Stimulated activated CD8-positive, alpha-beta memory T cell treated with anti-CD3 and anti-CD28 coated beads, Interleukin-15, amount 100 ng/mL, for 4 hours (primary cell): Measurements from ENCODE around the gene CEP112.
"Not testable (repeated sequence)": the region's sequence is repeated elsewhere in the genome, so short reads cannot be mapped to it uniquely, and the experiment has no call there.

Source experiments
- DNase-seq, 2 donors: peaks; one replicate each; pipeline ENCODE4 v3.0.0-alpha.2; 2020; ENCODE audit warnings: low read depth in 2 of 2

CEP112 gene

DNA sequence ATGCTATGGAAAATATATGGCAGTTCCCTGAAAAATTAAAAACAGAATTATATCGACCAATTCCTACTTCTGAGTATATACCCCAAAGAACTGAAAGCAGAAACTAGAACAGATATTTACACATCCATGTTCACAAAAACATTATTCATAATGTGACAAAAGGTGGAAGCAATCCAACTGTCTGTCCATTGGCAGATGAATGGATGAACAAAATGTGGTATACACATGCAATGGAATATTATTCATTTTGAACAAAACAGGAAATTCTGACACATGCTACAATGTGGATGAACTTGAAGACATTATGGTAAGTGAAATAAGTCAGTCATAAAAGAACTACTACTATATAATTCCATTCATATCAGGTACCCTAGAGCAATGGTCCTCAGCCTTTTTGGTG lies 367.0 kb downstream of the CEP112 start:
- no peak for DNase-seq

DNA sequence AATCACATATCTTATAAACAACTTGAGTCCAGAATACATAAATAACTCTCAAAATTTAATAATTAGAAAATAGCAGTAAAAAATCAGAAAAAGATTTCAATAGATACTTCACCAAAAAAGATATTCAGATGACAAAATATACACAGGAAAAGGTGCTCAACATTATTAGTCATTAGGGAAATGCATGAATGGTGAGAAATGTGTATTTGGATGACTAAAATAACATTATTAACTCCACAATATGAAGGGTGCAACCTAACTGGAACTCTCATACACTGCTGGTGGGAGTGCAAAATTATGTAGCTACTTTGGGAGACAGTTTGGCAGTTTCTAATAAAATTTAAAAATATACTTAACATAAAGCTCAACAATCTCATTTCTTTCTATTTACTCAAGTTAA lies 368.2 kb downstream of the CEP112 start:
- no peak for DNase-seq

- no peak for DNase-seq
Observed at GRCh38 chr17:65820811-65821210, 371.1 kb downstream of the CEP112 start.

GRCh38 chr17:65820306-65820705 lies 371.6 kb downstream of the CEP112 start:
- DNase-seq = no peak

GRCh38 chr17:65819810-65820209 lies 372.1 kb downstream of the CEP112 start:
- no peak for DNase-seq

- no peak for DNase-seq
Observed at GRCh38 chr17:65817951-65818350, 374.0 kb downstream of the CEP112 start.

GRCh38 chr17:65814418-65814817 lies 377.5 kb downstream of the CEP112 start:
- DNase-seq = no peak

- DNase-seq = no peak
Observed at GRCh38 chr17:65813306-65813705, 378.6 kb downstream of the CEP112 start.

DNA sequence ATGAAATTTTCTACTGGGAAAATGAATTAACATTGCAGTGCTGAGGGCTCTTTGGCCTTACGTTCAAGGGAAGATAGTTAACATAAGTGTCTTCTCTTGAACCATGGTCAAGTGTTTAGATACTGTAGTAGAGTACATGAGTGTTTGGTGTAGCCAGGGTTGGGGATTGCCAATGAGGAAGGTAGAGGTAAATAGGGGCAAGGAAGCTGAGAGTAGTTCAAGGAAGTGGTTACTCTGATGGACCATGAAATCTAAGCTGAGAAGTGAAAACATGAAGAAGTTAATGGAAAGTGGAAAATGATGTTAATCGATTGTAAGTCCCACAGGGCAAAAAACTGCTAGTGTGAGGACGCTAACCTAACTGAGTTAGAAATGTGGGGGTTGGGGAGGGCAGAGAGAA lies 380.9 kb downstream of the CEP112 start:
- no peak for DNase-seq

DNA sequence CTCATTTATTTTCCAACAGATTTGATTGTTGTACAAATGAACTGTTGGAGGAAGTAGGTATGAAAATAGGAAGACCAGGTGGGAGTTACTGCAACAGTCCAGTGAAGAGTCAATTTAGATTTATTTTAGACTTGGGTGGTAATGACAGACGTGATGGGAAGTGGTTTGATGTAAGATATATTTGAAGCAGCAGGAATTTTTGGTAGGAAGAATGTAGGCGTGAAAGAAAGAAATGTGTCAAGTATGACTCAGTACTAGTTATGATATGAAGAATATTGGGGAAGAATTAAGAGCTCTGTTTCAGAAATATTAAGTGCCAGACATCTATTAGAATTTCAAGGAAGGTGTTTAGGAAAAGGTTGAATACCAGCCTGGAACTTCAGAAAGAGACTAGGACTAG lies 382.6 kb downstream of the CEP112 start:
- DNase-seq = no peak

DNA sequence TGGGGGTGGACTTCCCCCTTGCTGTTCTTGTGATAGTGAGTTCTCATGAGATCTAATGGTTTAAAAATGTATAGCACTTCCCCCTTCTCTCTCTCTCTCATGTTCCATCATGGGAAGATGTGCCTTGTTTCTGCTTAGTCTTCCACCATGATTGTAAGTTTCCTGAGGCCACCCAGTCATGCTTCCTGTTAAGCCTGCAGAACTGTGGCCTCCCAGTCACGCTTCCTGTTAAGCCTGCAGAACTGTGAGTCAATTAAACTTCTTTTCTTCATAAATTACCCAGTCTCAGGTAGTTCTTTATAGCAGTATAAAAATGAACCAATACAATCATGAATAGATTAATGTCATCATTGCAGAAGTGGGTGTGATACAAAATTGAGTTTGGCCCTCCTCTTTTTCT lies 383.4 kb downstream of the CEP112 start:
- DNase-seq = not testable (repeated sequence)

DNA sequence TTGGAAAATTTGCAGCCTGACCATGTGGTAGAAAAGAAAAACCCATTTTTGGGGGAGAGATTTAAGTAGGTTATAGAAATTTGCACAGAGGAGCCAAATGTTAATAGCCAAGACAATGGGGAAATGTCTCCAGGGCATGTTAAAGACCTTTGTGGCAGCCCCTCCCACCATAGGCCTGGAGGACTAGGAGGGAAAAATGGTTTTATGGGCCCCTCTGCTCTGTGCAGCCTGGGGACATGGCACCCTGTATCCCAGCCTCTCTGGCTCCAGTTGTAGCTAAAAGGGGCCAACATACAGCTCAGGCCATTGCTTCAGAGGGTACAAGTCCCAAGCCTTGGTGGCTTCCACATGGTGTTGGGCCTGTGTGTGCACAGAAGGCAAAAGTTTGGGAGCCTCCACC lies 384.6 kb downstream of the CEP112 start:
- DNase-seq = no peak

- no peak for DNase-seq
Observed at GRCh38 chr17:65801513-65801912, 390.4 kb downstream of the CEP112 start.

DNA sequence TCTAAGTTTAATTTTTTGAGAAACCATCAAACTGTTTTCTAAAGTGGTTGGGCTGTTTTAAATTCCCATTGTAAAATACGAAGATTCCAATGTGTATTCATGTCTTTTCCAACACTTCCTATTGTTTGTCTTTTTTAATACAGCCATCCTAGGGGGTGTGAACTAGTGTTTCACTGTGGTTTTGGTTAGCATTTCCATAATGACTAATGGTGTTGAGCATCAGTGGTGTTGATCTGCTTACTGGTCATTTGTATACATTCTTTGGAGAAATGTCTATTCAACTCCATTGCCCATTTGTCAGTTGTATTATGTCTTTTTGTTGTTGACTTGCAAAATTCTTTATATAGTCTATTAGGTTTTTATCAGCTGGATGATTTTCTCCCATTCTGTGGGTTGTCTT lies 391.3 kb downstream of the CEP112 start:
- DNase-seq = no peak

- no peak for DNase-seq
Observed at GRCh38 chr17:65799869-65800268, 392.1 kb downstream of the CEP112 start.

- DNase-seq = no peak
Observed at GRCh38 chr17:65799454-65799853, 392.5 kb downstream of the CEP112 start.

GRCh38 chr17:65797809-65798208 lies 394.1 kb downstream of the CEP112 start:
- DNase-seq = no peak

DNA sequence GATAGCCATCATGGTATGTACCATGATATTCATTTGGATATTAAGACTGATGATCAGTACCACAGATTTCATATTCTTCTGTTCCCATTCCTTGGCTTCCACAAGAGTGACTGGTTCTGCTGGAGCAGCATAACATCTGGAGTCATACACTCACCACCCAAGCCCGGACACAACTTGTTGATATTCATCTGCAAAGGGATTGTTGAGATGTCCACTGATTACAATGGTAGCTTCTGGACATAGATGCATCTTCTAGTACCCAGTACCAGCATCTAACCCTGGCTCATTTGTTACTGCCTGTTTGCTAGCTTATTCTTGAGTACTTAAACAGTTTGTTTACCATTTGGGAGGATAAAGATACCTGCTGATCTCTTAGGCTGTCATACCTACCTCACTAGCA lies 394.8 kb downstream of the CEP112 start:
- no peak for DNase-seq

GRCh38 chr17:65794572-65794971 lies 397.4 kb downstream of the CEP112 start:
- DNase-seq = no peak

DNA sequence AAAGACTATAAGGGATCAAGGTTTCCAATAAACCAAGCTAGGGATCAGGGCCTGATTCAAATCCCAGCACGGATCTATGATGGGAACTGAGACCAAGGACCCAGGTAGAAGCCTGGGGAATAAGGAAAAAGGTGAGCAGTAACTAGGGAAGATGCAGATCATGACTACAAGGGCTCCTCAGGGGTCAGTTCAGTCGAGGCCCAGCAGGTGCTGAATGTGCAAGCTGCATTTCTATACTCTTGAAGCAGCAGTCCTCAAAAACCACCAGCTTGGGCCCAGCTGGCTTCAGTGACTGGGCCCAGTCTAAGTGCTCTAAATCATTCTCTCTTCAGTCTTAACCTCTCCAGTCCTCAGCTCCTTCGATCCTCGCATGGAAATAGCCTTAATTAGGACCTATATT lies 401.7 kb downstream of the CEP112 start:
- DNase-seq = no peak

- DNase-seq = no peak
Observed at GRCh38 chr17:65787503-65787902, 404.4 kb downstream of the CEP112 start.

DNA sequence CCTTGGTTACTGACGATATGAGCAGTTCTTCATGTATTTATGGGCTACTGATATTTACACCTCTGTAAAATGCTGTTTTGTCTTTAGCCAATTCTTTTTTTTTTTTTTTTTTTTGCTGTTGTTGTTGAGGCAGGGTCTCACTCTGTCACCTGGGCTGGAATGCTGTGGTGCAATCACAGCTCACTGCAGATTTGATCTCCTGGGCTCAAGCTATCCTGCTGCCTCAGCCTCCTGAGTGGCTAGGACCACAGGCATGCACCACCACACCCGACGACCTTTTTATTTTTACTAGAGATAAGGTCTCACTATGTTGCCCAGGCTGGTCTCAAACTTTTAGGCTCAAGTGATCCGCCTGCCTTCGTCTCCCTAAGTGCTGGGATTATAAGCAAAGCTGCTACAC lies 405.5 kb downstream of the CEP112 start:
- DNase-seq = no peak

DNA sequence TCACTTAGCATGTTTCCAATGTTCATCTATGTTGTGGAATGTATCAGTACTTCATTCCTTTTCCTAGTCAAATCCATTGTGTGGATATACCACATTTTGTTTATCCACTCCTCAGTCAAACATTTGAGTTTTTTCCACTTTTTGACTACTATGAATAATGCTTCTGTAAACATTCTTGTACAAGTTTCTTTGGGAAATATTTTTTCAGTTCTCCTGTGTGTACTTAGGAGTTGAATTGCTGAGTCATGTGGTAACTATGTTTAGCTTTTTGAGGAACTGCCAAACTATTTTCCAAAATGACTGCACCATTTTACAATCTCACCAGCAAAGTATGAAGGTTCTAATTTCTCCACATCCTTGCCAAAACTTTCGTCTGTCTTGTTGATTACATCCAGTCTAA lies 406.8 kb downstream of the CEP112 start:
- DNase-seq = no peak

- no peak for DNase-seq
Observed at GRCh38 chr17:65783845-65784334, 408.0 kb downstream of the CEP112 start.
